ENCODE results near the gene NCKAP5L.
"Not testable (repeated sequence)": the region's sequence is repeated elsewhere in the genome, so short reads cannot be mapped to it uniquely, and the experiment has no call there.

NCKAP5L gene

DNA sequence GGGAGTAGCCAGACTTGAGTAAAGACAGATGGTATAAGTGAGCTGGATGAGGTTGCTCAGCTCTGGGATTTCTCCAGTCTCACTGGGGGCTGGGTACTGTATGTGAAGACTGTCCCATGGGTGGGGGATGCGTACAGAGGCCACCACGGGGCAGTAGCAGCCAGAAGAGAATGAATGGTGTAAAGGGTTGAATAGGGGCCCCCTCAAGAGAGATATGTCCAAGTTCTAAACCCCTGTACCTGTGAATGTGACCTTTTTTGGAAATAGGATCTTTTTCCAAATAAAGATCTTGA lies 36.5 kb upstream of the NCKAP5L start:
- DNase-seq (ENCODE audit: low read depth) = no peak

DNA sequence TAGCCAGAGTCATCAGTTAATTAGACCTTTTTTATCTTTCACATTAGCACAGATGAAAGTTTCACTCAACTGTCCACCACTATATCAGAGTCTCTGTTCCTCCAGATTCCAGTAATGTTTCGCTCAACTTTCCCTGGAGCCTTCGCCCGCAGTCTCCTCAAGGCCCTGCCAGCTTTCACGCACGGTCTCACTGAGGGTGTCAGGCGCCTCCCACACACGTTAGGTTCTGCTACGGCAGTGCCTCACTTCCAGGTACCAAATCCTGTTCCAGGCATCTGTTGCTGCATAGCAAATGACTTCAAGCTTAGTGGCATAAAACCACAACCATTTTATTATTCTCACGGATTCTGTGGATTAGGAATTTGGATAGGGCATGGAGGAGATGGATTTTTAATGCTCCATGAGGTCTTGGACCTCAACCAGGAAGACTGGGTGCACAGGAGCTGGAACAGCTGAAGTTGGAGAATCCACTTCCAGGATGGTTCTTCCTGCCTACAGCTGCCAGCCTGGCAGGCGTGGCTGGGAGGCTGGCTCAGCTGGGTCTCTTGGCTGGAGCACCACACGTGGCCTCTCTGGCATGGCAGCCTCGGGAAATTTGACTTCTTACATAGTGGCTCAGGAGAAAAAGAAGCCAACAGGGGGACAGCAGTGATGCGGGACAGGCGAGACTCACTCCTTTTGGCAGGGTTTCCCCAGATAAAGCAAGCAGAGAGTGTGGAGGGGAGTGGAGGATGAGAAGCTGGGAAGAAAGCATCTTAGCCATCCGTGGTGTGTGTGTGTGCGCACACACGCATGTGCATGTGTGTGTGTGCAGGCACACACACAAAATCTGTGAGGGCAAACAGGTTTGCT lies 36.0 kb upstream of the NCKAP5L start:
- no peak for DNase-seq (ENCODE audit: low read depth)

GRCh38 chr12:49860921-49861320 lies 32.7 kb upstream of the NCKAP5L start:
- DNase-seq (ENCODE audit: low read depth) = not testable (repeated sequence)

DNA sequence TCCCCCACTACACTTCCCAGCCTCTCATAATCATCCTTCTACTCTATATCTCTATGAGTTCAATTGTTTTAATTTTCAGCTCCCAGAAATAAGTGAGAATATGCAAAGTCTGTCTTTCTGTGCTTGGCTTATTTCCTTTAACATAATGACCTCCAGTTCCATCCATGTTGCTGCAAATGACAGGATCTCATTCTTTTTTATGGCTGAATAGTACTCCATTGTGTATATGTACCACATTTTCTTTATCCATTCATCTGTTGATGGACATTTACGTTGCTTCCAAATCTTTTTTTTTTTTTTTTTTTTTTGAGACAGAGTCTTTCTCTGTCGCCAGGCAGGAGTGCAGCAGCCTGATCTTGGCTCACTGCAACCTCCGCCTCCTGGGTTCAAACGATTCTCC lies 27.7 kb upstream of the NCKAP5L start:
- not testable (repeated sequence) for DNase-seq (ENCODE audit: low read depth)

DNA sequence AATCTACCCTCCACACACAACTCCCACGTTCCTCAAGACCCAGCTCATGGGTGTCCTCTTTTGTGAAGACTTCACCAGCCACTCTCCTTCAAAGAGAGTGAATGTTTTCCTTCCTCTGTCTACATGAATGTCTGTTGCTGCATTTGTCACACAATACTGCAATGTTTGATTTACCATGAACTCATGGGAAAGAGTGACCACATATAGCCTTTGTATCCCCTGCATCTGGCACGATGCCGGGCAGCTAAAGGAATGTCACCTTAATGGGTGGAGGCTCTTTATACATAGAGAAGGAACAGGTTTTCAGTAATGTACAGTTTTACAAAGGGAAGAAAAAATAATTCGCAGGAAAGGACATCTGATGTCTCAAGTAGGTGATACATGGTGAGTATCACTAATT lies 26.8 kb upstream of the NCKAP5L start:
- DNase-seq (ENCODE audit: low read depth) = no peak

- DNase-seq (ENCODE audit: low read depth) = no peak
Observed at GRCh38 chr12:49853671-49854070, 25.5 kb upstream of the NCKAP5L start.

- DNase-seq (ENCODE audit: low read depth) = no peak
Observed at GRCh38 chr12:49847161-49847560, 18.9 kb upstream of the NCKAP5L start.

DNA sequence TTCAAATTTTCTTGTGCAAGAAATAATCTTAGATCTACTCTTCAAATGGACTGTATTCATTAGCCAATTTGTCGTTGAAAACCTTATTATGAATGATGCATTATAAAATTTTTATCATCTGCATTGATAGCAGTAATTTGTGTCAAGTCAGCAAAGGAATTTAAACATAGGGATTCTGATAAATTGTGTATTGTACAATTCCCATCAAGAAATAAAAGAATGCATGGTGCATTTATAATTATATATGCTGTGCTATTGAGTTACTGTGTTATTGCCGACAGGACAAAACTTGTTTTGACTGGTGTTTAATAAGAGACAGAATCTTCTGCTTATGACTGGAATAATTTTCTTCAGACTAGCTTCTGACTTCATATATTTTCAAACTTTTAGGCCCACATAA lies 17.8 kb upstream of the NCKAP5L start:
- DNase-seq (ENCODE audit: low read depth) = no peak

- no peak for DNase-seq (ENCODE audit: low read depth)
Observed at GRCh38 chr12:49843876-49844437, 15.7 kb upstream of the NCKAP5L start.

- DNase-seq (ENCODE audit: low read depth) = no peak
Observed at GRCh38 chr12:49843411-49843810, 15.2 kb upstream of the NCKAP5L start.

DNA sequence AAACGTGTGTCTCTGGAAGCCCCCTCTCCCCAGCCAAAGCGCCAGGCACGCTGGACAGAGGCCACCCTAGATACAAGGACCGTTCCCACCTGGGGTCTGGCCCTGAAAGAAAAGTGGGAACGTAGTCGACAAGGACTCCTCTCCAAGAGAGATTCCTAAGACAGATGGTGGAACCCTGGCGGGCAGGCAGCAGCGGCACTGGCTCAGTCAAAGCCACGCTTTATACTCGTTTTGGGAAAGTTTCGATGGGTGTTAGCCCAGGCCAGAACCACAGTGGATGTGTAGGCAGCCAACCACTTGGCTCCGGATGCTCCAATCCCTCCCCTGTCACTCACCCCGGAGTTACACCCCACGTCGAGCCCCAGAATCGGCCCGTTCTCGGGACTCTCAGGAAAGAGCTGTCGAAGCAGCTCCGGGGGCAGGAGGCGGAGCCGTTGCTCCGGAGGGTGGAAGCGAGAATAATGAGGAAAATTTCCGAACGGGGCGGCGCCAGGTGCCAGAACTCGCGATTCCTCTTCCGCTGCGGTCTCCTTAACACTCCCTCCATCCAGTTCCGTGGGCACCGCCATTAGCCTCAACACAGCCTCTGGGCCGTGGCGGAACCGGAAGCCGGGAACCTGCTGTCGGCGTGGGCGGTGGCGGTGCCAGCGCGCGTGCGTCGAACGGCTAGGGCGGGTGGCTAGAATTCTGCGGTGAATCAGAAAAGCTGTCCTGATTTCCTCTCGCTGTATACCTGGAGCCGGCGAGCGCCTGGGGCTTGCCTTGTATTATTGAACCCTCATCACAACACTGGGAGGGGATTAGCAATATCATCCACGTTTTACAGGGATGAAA lies 14.5 kb upstream of the NCKAP5L start, which contains the start of gene BCDIN3D:
TSS of gene BCDIN3D (minus strand) at position 588 of the 834 bp plus-strand sequence. CDS start at position 569, 19 bp downstream.
- peak; percentile 83 for DNase-seq (ENCODE audit: low read depth)

- DNase-seq (ENCODE audit: low read depth) = no peak
Observed at GRCh38 chr12:49838973-49839633, 10.9 kb upstream of the NCKAP5L start.

DNA sequence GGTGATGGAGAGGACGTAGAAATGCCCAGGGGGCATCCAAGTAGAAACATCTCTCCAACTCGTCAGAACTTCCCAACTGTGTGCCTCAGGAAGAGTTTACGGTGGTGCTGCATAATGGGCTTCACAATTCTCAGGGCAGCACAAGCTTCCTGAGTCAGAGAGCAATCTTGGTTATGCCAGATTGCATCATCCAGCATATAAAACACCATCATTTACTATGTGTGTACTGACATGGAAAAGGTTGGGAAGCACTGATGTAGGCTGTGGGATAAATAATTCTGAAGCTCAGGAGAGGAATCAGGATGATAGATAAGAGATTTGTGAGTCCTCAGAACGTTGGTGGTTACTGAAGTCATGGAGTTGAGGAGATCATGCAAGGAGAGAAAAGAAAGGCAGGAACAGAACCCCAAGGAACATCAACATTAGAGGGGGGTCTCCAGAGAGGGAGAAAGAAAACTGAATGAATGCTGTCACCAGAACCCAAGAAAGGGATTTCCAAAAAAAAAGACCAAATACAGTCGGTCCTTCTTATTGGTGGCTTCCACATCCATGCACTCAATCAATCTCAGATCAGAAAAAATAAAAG lies 4.7 kb upstream of the NCKAP5L start:
- DNase-seq (ENCODE audit: low read depth) = no peak

DNA sequence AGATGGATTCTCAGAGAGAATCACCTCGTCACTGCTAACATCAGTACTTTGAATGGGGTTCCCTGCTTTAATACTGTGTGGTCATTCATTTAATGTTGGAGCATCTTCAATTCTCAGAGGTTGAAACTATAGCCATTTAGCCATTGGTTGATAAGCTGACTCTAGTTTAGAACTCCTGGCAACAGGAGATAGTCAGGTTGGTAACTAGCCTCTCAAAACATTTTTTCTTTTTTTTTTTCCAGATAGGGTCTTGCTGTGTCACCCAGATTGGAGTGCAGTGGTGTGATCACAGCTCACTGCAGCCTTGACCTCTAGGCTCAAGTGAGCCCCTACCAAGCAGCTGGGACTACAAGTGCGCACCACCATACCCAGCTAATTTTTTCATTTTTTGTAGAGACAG lies 3.5 kb upstream of the NCKAP5L start:
- no peak for DNase-seq (ENCODE audit: low read depth)

DNA sequence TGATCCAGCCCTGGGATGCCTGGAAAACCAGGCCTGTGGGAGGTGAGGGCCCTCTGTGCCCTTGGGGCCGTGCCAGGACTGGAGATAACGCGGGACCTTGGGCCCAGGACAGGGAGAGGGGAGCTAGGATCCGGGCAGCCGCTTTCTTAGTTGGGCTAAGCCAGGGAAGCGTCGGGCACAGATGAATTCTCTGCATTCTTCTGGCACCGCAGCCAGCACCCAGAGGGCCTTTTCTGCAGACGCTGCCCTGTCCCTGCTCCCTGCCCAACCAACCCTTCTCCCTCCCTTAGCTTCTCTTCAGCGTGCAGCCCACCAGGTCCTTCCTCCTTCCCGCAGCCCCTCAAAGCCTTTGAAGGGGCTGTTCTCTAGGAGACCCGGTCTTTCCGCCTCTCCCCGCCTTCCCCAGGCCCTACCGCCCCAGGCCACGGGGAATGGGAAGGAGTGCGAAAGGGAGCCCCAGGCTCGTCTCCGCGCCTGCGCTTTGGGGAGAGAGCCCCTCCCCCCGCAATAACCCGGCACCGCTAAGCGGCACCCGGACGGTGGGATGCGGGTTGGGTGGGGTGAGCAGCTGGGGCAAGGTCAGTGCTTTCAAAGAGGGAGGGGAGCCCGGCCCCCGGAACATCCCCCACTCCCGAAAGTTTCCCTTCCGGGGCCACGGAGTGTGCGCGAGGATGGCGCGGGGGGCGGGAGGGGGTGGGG lies 663 bp downstream of the NCKAP5L start:
- DNase-seq (ENCODE audit: low read depth) = no peak

DNA sequence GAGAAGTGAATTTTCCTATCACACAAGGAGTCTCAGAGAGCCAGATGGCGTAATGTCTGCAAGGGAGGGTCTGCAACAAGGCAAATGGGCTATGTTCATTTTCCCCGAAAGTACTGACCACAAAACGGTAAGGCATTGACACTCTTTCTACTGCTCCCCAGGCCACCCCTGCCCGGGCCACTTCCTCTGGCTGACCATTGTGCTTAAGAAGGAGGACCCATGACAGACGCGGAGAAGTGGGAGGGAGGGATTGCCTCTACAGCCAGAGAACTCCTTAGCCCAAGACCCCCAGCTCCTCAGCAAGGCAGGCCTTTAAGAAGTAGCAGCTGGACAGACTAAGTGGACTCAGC lies 1.2 kb downstream of the NCKAP5L start:
- DNase-seq (ENCODE audit: low read depth) = no peak

GRCh38 chr12:49825971-49826421 lies 2.2 kb downstream of the NCKAP5L start:
- DNase-seq (ENCODE audit: low read depth) = no peak

DNA sequence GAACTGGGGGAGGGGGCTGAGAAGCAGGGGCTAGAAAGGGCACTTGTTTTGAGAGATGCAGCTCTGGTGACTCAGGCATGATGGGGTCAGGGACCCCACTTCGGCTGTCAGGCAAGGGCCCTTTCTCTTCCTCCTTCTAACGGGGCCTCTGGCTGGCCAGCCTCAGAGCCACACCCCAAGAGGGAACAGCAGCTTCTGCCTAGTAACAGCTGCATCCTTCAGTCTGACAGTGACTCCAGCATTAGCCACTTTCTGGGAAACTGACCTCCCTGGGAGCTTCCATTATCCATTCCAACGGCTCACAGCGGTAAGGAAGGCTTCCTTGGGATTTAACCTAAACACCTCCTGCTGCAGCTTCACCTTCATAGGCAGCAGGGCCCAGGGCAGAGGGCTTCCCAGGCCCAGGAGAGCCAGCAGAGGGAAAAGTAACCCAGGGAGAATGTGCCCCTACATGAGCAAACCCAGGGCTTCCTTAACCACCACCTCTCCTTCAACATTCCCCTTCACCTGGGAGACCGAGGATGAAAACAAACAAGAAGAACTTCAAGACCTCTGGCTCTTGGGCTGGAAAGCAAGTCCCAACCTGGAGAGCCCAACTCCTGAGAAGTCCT lies 2.7 kb downstream of the NCKAP5L start:
- DNase-seq (ENCODE audit: low read depth) = no peak

DNA sequence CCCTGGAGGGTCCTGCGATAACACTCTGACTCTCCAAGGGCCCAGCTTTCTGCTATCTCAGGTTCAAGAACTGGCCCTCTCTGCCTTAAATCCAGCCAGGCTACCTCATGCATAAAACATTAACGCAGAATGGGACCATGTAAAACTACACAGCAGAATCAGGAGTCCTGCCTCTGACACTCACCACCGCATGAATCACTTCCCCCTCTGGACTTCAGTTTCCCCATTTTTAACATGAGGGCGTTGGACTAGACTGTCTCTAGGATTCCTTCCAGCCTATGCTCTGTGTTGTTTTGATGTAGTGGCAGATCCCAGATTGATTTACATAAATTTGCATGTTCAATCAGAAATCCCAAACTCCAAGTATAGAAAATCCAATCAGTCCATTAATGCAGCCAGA lies 3.3 kb downstream of the NCKAP5L start:
- DNase-seq (ENCODE audit: low read depth) = no peak

DNA sequence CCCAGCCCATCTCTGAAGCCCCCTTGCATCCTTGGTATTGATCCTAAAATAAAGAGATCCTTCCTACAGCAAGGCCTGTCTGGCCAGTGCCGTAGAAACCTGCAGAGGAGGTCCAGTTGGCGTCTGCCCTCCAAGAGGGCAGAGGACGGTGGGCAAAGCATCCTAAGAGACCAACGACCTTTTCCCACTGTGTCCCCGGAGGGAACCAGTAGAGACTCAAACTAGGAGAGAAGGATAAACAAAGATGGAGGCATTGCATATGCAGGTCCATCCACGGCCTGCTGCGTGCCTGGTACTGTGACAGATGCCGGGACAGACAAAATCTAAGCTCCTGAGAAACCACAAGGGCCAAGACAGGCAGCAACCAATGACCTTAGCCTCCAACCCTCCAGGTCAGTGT lies 3.8 kb downstream of the NCKAP5L start:
- DNase-seq (ENCODE audit: low read depth) = no peak

- DNase-seq (ENCODE audit: low read depth) = no peak
Observed at GRCh38 chr12:49823951-49824350, 4.3 kb downstream of the NCKAP5L start.

Data from HS-5 (cell line).